Endothelial cell (in vitro differentiated cells): ENCODE data around the gene SFSWAP. TPM values are rescaled to one million over a fixed set of nuclear protein-coding genes. Genes with fewer than 3 reads are reported as not detected.

ENCODE experiments used
- DNase-seq: peaks from one replicate; pipeline ENCODE4 v3.0.0; 2021; ENCODE audit warnings: low spot score
- H3K27ac Mint-ChIP-seq: one replicate; pipeline ENCODE4 v1.8.0; 2021; ENCODE audit warnings: mixed read lengths, inconsistent platforms; ENCODE audit not compliant: unreplicated experiment
- H3K27me3 Mint-ChIP-seq: one replicate; pipeline ENCODE4 v1.8.0; 2021; ENCODE audit warnings: mild to moderate bottlenecking, moderate library complexity, mixed read lengths, inconsistent platforms; ENCODE audit not compliant: unreplicated experiment
- H3K36me3 Mint-ChIP-seq: one replicate; pipeline ENCODE4 v1.8.0; 2021; ENCODE audit warnings: mild to moderate bottlenecking, low read depth, mixed read lengths, inconsistent platforms; ENCODE audit not compliant: unreplicated experiment
- H3K4me1 Mint-ChIP-seq: one replicate; pipeline ENCODE4 v1.8.0; 2021; ENCODE audit warnings: mild to moderate bottlenecking, mixed read lengths, inconsistent platforms; ENCODE audit not compliant: unreplicated experiment
- H3K4me3 Mint-ChIP-seq: one replicate; pipeline ENCODE4 v1.8.0; 2021; ENCODE audit warnings: mild to moderate bottlenecking, mixed read lengths, inconsistent platforms; ENCODE audit not compliant: unreplicated experiment
- H3K9me3 Mint-ChIP-seq: one replicate; pipeline ENCODE4 v1.8.0; 2021; ENCODE audit warnings: mixed read lengths, inconsistent platforms; ENCODE audit not compliant: unreplicated experiment
- CTCF ChIP-seq: fragments of 200-600 bp; sonication (generic); IDR thresholded peaks from one replicate; pipeline ENCODE4 v1.5.0; 2021; ENCODE audit warnings: antibody characterized with exemption; ENCODE audit not compliant: unreplicated experiment
- total RNA-seq: library from RNA; stranded (reverse); fragmentation: NEBNext Ultra II Directional; extraction: Animal tissue kit (Norgen Biotek cat#: 25700); gene quantifications from one replicate; pipeline ENCODE4 v1.2.1, GENCODE V29; 2021; ENCODE audit not compliant: unreplicated experiment

SFSWAP gene
- total RNA-seq, 1 donor from 2014 or later, result 56.3 TPM

GRCh38 chr12:131698286-131698685 lies 12.6 kb upstream of the SFSWAP start:
- Mint-ChIP-seq H3K27ac (no peak overlapping the region), H3K4me3 (no peak overlapping the region)

GRCh38 chr12:131699434-131699833 lies 11.5 kb upstream of the SFSWAP start:
- peaks cover 3% of the 10 kb centered on the region for H3K36me3 Mint-ChIP-seq
- no peaks in the 10 kb centered on the region for H3K4me1 Mint-ChIP-seq
- H3K4me3 Mint-ChIP-seq, result no peak overlapping the region
- no peak overlapping the region for H3K27ac Mint-ChIP-seq
- no peak for TF ChIP-seq CTCF
- peaks cover 4% of the 10 kb centered on the region for H3K27me3 Mint-ChIP-seq
- no peak for DNase-seq
- H3K9me3 Mint-ChIP-seq, result no peaks in the 10 kb centered on the region

More at GRCh38 chr12:131698286-131698685, 12.6 kb upstream of the SFSWAP start:
- no peaks in the 10 kb centered on the region for H3K9me3 Mint-ChIP-seq
- H3K27me3 Mint-ChIP-seq, result peaks cover 5% of the 10 kb centered on the region
- peaks cover 3% of the 10 kb centered on the region for H3K36me3 Mint-ChIP-seq
- H3K4me1 Mint-ChIP-seq, result no peaks in the 10 kb centered on the region
- no peak for DNase-seq
- TF ChIP-seq CTCF, result no peak

GRCh38 chr12:131700271-131700670 lies 10.6 kb upstream of the SFSWAP start:
- no peaks in the 10 kb centered on the region for H3K9me3 Mint-ChIP-seq
- H3K4me1 Mint-ChIP-seq, result no peaks in the 10 kb centered on the region
- no peak for DNase-seq
- TF ChIP-seq CTCF, result no peak
- H3K4me3 Mint-ChIP-seq, result no peak overlapping the region
- H3K27me3 Mint-ChIP-seq, result peaks cover 4% of the 10 kb centered on the region
- peaks cover 3% of the 10 kb centered on the region for H3K36me3 Mint-ChIP-seq
- no peak overlapping the region for H3K27ac Mint-ChIP-seq

- no peak for DNase-seq
- Mint-ChIP-seq H3K27me3 (peaks cover 4% of the 10 kb centered on the region), H3K9me3 (no peaks in the 10 kb centered on the region), H3K4me1 (no peaks in the 10 kb centered on the region), H3K4me3 (no peak overlapping the region), H3K27ac (no peak overlapping the region), H3K36me3 (peaks cover 3% of the 10 kb centered on the region)
- TF ChIP-seq CTCF, result no peak
These were observed 9.0 kb upstream of the SFSWAP start for GRCh38 chr12:131701705-131702572.

- Mint-ChIP-seq H3K4me1 (no peaks in the 10 kb centered on the region), H3K4me3 (no peak overlapping the region), H3K9me3 (no peaks in the 10 kb centered on the region), H3K27ac (no peak overlapping the region), H3K36me3 (peaks cover 3% of the 10 kb centered on the region), H3K27me3 (peaks cover 4% of the 10 kb centered on the region)
- no peak for TF ChIP-seq CTCF
- no peak for DNase-seq
These were observed 8.4 kb upstream of the SFSWAP start for GRCh38 chr12:131702573-131702877.
